Prostate gland (tissue), 2 donors: Measurements from ENCODE around the gene HDAC1. TPM values are rescaled to one million over a fixed set of nuclear protein-coding genes. Genes with fewer than 3 reads are reported as not detected.

Experiments
- DNase-seq: peaks from one replicate; pipeline ENCODE4 v3.0.0-alpha.2; 2019; ENCODE audit warnings: low spot score
- H3K27ac ChIP-seq, 2 donors: fragments of 200-600 bp; sonication (generic); 2 replicates each; pipeline ENCODE4 v1.5.1; 2017 to 2019
- H3K27me3 ChIP-seq: fragments of 200-600 bp; sonication (generic); replicated peaks from 2 replicates; pipeline ENCODE4 v1.5.1; 2019; ENCODE audit not compliant: insufficient read depth
- H3K36me3 ChIP-seq, 2 donors: fragments of 200-600 bp; sonication (generic); 1 replicate in 1 of 2; 2 replicates in 1 of 2; pipeline versions ENCODE4 v1.5.1 to v1.8.1; 2017 to 2019
- H3K4me1 ChIP-seq: fragments of 200-600 bp; sonication (generic); replicated peaks from 2 replicates; pipeline ENCODE4 v1.5.1; 2019
- H3K4me3 ChIP-seq, 2 donors: fragments of 200-600 bp; sonication (generic); 2 replicates each; pipeline ENCODE4 v1.5.1; 2017 to 2019
- H3K9me3 ChIP-seq: fragments of 200-600 bp; sonication (generic); 2 replicates; pipeline ENCODE4 v1.5.1; 2017
- POLR2A ChIP-seq: fragments of 450-650 bp; IDR thresholded peaks from one replicate; pipeline ENCODE4 v1.6.1; 2016; ENCODE audit warnings: antibody characterized with exemption, mild to moderate bottlenecking
- POLR2AphosphoS5 ChIP-seq: sonication (generic); formaldehyde crosslinking; IDR thresholded peaks from one replicate; pipeline ENCODE4 v1.6.1; 2017; ENCODE audit warnings: antibody characterized with exemption
- WGBS: methylation state at CpG from one replicate; pipeline ENCODE4 v1.1.5; 2018; 5-methylcytosine and 5-hydroxymethylcytosine counted together
- intact Hi-C: fragments of 100-400 bp; cut with DNase I; formaldehyde crosslinking; loops from one replicate; pipeline ENCODE4 v1.14.2; 2022
- total RNA-seq, 2 donors: library from RNA; depleted of rRNA; stranded (reverse); fragments of >200 nt; gene quantifications; one replicate each; pipeline ENCODE4 v1.1.0, GENCODE V29; 2016
- TF ChIP-seq, protein P1 (sequence below), 4 experiments: fragments of 200-600 bp in 2 of 4; fragments of 450-650 bp in 2 of 4; sonication (generic) in 2 of 4; IDR thresholded peaks; 1 replicate in 3 of 4; 2 replicates in 1 of 4; pipeline ENCODE4 v1.5.1; 2016 to 2019; ENCODE audit warnings: antibody characterized with exemption in 4 of 4, mild to moderate bottlenecking in 2 of 4, moderate library complexity in 2 of 4

HDAC1 gene
- total RNA-seq, 2 donors from 2014 or later: 85.8 to 98.0 TPM

DNA sequence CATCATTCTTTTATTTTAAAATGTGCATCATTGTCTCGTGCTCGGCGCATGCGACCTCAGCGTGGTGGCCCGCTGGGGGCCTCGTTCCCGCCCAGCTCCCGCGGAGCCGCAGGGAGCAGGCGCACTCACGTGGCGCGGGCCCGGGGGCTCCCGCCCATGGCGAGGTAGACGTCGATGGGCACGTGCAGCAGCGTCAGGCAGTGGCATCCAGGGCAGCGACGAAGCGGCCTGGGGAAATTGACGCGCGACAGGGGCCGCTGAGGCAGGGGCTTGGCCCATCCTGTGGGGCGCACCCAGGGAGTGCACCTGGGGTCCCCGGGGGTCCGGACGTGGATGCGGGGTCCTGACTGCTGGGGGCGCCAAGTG, 69.4 kb downstream of the HDAC1 start:
- peak overlapping the region; percentile 76 to 81 for H3K27ac ChIP-seq
- H3K4me3 ChIP-seq: peak overlapping the region; percentile 30 to 41
- H3K4me1 ChIP-seq: peaks cover 4% of the 10 kb centered on the region
- TF ChIP-seq POLR2A (no peak), POLR2AphosphoS5 (peak; percentile 31)
- no peaks in the 10 kb centered on the region for H3K9me3 ChIP-seq
- intact Hi-C loops: no loop called here
- no peaks in the 10 kb centered on the region for H3K27me3 ChIP-seq
- no peak for DNase-seq
- WGBS: 47% methylated on average over 23 of the region's 35 CpGs
- H3K36me3 ChIP-seq: no peaks in the 10 kb centered on the region

DNA sequence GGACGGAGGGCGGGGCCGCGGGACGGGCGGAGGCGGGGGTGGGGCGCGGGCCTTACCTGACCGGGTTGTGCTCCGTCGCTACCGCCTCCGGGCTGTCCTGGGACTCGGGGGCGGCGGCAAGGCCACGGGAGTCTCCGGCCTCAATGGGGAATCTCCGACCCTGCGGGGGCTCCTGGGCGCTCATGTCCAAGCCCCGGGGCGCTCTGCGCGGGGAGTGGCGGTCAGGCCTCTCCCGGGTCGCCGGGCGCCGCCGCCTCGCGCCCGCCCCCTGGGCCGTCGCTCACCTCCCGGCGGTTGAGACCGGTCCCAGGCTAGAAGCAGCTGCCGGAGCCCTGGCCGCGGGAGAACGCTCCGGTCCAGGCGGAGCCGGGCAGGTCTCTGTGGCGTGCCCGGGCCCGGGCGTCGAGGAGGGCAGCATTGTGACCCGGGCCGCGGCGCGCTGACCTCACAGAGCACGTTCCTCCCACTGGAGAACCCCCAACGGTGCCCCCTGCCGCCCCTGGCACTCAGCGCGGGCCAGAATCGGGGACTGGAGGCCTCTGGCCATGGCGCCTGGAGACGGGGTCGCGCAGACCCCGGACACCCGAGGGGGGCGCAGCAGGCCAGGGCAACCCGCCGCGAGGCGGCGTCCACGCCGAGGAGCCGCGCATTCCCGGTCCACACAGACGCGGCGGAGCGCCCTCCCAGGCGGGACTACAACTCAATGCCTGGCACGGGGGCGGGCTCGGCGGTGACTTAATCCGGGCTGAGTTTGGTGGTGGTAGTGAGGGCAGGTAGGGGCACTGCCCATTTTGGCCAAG, 70.0 kb downstream of the HDAC1 start:
- peak; percentile 34 for DNase-seq
- peak overlapping the region; percentile 76 to 81 for H3K27ac ChIP-seq
- H3K4me3 ChIP-seq: peak overlapping the region; percentile 30 to 41
- WGBS: 2% methylated on average over 39 of the region's 91 CpGs
- no peaks in the 10 kb centered on the region for H3K9me3 ChIP-seq
- H3K4me1 ChIP-seq: peaks cover 4% of the 10 kb centered on the region
- intact Hi-C loops: no loop called here
- no peaks in the 10 kb centered on the region for H3K27me3 ChIP-seq
- H3K36me3 ChIP-seq: peaks cover 1 to 5% of the 10 kb centered on the region in 2 donors
- TF ChIP-seq POLR2A: no peak
- no peak for TF ChIP-seq POLR2AphosphoS5
- TF ChIP-seq, protein P1, sequence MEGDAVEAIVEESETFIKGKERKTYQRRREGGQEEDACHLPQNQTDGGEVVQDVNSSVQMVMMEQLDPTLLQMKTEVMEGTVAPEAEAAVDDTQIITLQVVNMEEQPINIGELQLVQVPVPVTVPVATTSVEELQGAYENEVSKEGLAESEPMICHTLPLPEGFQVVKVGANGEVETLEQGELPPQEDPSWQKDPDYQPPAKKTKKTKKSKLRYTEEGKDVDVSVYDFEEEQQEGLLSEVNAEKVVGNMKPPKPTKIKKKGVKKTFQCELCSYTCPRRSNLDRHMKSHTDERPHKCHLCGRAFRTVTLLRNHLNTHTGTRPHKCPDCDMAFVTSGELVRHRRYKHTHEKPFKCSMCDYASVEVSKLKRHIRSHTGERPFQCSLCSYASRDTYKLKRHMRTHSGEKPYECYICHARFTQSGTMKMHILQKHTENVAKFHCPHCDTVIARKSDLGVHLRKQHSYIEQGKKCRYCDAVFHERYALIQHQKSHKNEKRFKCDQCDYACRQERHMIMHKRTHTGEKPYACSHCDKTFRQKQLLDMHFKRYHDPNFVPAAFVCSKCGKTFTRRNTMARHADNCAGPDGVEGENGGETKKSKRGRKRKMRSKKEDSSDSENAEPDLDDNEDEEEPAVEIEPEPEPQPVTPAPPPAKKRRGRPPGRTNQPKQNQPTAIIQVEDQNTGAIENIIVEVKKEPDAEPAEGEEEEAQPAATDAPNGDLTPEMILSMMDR (IDR thresholded peaks at IDR 0.05): peak in 2 of 4 experiments; percentile 31 to 52

DNA sequence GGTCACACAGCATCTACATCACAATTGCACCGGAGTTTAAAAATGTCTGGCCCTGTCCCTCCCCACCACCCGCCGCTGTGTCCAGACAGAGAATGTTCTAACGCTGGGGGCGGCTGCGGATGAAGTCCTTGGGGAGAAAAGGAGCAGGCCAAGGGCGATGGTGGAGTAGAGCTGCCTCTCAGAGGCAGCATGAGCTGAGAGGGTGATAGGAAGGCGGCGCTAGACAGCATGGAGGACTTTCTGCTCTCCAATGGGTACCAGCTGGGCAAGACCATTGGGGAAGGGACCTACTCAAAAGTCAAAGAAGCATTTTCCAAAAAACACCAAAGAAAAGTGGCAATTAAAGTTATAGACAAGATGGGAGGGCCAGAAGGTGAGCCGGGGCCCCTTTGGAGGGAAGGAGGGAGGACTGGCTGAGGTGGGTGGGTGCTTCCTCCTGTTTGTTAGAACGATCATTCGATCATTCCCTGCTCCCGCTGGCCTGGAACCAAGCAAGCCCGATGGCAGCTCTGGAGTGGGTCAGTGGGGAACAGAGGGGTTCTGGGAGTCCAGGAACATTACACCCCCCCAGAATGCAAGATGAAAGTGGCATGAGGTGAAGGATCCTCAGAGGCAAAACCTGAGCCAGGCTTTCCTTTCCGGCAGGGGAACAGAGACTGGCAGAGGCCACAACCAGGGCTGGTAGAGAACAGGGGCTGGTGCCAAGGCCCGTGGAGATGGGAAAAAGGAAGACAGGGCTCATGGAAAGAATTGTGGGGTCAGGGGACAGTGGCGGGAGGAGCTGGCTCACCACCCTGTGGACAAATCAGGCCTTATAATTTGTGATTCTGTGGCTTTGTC, 70.8 kb downstream of the HDAC1 start, which contains the start of the genes FAM229A and TSSK3:
Gene FAM229A, minus strand, starts transcription at position 12 of the 840 bp plus-strand sequence. CDS start 394 bp downstream, outside the sequence.
Gene TSSK3, plus strand, starts transcription at position 66 of the 840 bp plus-strand sequence. Its CDS starts 163 bp downstream, at position 229.
- intact Hi-C loops: no loop called here
- Histone ChIP-seq H3K4me1 (peaks cover 4% of the 10 kb centered on the region), H3K27ac (peak within 1 kb of the TSS; percentile 76 to 81), H3K36me3 (peaks cover 9% of the 10 kb centered on the region in 2 donors), H3K4me3 (peak within 1 kb of the TSS; percentile 30 to 41), H3K27me3 (no peaks in the 10 kb centered on the region), H3K9me3 (no peaks in the 10 kb centered on the region)
- TF ChIP-seq, protein P1 (IDR thresholded peaks at IDR 0.05): no peak
- TF ChIP-seq POLR2AphosphoS5 (no peak), POLR2A (no peak)
- 62% methylated on average over 17 of the region's 17 CpGs for WGBS
- DNase-seq: no peak

DNA sequence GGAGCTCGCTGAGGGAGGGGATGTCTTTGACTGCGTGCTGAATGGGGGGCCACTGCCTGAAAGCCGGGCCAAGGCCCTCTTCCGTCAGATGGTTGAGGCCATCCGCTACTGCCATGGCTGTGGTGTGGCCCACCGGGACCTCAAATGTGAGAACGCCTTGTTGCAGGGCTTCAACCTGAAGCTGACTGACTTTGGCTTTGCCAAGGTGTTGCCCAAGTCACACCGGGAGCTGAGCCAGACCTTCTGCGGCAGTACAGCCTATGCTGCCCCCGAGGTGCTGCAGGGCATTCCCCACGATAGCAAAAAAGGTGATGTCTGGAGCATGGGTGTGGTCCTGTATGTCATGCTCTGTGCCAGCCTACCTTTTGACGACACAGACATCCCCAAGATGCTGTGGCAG, 71.8 kb downstream of the HDAC1 start:
- no peak for DNase-seq
- WGBS: 88% methylated on average over 12 of the region's 12 CpGs

More for the DNA sequence above, 71.8 kb downstream of the HDAC1 start:
- Histone ChIP-seq H3K4me1 (peaks cover 4% of the 10 kb centered on the region), H3K9me3 (no peaks in the 10 kb centered on the region), H3K27me3 (no peaks in the 10 kb centered on the region), H3K4me3 (no peak overlapping the region), H3K27ac (no peak overlapping the region), H3K36me3 (peaks cover 9% of the 10 kb centered on the region in 2 donors)
- TF ChIP-seq, protein P1 (IDR thresholded peaks at IDR 0.05): no peak
- TF ChIP-seq POLR2AphosphoS5 (no peak), POLR2A (no peak)
- intact Hi-C loops: no loop called here
